WTC11 (cell line): ENCODE data around the gene RBMS2.

Experiments used
- ATF3 ChIP-seq: sonication (generic); formaldehyde crosslinking; conservative IDR thresholded peaks from 2 replicates; pipeline ENCODE4 v1.8.1; 2022; ENCODE audit warnings: mild to moderate bottlenecking, missing genetic modification reagents
- MYBL2 ChIP-seq: sonication (generic); formaldehyde crosslinking; IDR thresholded peaks from 2 replicates; pipeline ENCODE4 v1.8.1; 2023; ENCODE audit warnings: mild to moderate bottlenecking, moderate library complexity, missing genetic modification reagents
- TEAD1 ChIP-seq: sonication (generic); formaldehyde crosslinking; IDR thresholded peaks from 2 replicates; pipeline ENCODE4 v1.8.0; 2022; ENCODE audit warnings: mild to moderate bottlenecking, missing genetic modification reagents
- TEAD4 ChIP-seq: sonication (generic); formaldehyde crosslinking; IDR thresholded peaks from 2 replicates; pipeline ENCODE4 v1.8.0; 2022; ENCODE audit warnings: mild to moderate bottlenecking, missing genetic modification reagents
- ZBTB43 ChIP-seq: sonication (generic); formaldehyde crosslinking; IDR thresholded peaks from 2 replicates; pipeline ENCODE4 v1.8.1; 2023; ENCODE audit warnings: mild to moderate bottlenecking, missing genetic modification reagents
- TF ChIP-seq, protein P1 (sequence below): fragments of 200-600 bp; IDR thresholded peaks from 2 replicates; pipeline ENCODE4 v1.8.0; 2022; ENCODE audit warnings: antibody characterized with exemption
- TF ChIP-seq, protein P2 (sequence below): sonication (generic); formaldehyde crosslinking; IDR thresholded peaks from 2 replicates; pipeline ENCODE4 v1.8.1; 2023; ENCODE audit warnings: mild to moderate bottlenecking, missing genetic modification reagents
- TF ChIP-seq, protein P3 (sequence below): sonication (generic); formaldehyde crosslinking; IDR thresholded peaks from 2 replicates; pipeline ENCODE4 v1.8.0; 2023; ENCODE audit warnings: missing genetic modification reagents

- TF ChIP-seq ZBTB43 (CRISPR knock-in tag) = no peak
- TF ChIP-seq TEAD4 (CRISPR knock-in tag) = no peak
- no peak for TF ChIP-seq ATF3 (CRISPR knock-in tag)
- no peak for TF ChIP-seq TEAD1 (CRISPR knock-in tag)
- TF ChIP-seq, protein P1, sequence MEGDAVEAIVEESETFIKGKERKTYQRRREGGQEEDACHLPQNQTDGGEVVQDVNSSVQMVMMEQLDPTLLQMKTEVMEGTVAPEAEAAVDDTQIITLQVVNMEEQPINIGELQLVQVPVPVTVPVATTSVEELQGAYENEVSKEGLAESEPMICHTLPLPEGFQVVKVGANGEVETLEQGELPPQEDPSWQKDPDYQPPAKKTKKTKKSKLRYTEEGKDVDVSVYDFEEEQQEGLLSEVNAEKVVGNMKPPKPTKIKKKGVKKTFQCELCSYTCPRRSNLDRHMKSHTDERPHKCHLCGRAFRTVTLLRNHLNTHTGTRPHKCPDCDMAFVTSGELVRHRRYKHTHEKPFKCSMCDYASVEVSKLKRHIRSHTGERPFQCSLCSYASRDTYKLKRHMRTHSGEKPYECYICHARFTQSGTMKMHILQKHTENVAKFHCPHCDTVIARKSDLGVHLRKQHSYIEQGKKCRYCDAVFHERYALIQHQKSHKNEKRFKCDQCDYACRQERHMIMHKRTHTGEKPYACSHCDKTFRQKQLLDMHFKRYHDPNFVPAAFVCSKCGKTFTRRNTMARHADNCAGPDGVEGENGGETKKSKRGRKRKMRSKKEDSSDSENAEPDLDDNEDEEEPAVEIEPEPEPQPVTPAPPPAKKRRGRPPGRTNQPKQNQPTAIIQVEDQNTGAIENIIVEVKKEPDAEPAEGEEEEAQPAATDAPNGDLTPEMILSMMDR = no peak
- TF ChIP-seq MYBL2 (CRISPR knock-in tag) = no peak
- TF ChIP-seq, protein P2, sequence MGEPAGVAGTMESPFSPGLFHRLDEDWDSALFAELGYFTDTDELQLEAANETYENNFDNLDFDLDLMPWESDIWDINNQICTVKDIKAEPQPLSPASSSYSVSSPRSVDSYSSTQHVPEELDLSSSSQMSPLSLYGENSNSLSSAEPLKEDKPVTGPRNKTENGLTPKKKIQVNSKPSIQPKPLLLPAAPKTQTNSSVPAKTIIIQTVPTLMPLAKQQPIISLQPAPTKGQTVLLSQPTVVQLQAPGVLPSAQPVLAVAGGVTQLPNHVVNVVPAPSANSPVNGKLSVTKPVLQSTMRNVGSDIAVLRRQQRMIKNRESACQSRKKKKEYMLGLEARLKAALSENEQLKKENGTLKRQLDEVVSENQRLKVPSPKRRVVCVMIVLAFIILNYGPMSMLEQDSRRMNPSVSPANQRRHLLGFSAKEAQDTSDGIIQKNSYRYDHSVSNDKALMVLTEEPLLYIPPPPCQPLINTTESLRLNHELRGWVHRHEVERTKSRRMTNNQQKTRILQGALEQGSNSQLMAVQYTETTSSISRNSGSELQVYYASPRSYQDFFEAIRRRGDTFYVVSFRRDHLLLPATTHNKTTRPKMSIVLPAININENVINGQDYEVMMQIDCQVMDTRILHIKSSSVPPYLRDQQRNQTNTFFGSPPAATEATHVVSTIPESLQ (CRISPR knock-in tag) = no peak
- TF ChIP-seq, protein P3, sequence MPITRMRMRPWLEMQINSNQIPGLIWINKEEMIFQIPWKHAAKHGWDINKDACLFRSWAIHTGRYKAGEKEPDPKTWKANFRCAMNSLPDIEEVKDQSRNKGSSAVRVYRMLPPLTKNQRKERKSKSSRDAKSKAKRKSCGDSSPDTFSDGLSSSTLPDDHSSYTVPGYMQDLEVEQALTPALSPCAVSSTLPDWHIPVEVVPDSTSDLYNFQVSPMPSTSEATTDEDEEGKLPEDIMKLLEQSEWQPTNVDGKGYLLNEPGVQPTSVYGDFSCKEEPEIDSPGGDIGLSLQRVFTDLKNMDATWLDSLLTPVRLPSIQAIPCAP (CRISPR knock-in tag) = no peak
Observed at GRCh38 chr12:56633468-56634241, 112.0 kb downstream of the RBMS2 start.
